GM19193 (cell line): ENCODE measurements around the gene SLC12A5.

Experiments
- POLR2A ChIP-seq: IDR thresholded peaks from 4 replicates; pipeline ENCODE4 v1.6.1; 2011; ENCODE audit not compliant: insufficient read depth, insufficient read length; ENCODE audit errors: extremely low read depth

Gene SLC12A5

GRCh38 chr20:46093531-46093930, 64.5 kb downstream of the SLC12A5 start:
- no peak for TF ChIP-seq POLR2A

GRCh38 chr20:46099491-46100287, 70.7 kb downstream of the SLC12A5 start:
- no peak for TF ChIP-seq POLR2A

- no peak for TF ChIP-seq POLR2A
These were observed 72.0 kb downstream of the SLC12A5 start for GRCh38 chr20:46100988-46101387.

GRCh38 chr20:46101957-46102356, 72.9 kb downstream of the SLC12A5 start:
- TF ChIP-seq POLR2A = no peak

- no peak for TF ChIP-seq POLR2A
These were observed 73.9 kb downstream of the SLC12A5 start for GRCh38 chr20:46102940-46103339.

GRCh38 chr20:46104262-46104661, 75.2 kb downstream of the SLC12A5 start:
- TF ChIP-seq POLR2A = no peak

- no peak for TF ChIP-seq POLR2A
These were observed 78.0 kb downstream of the SLC12A5 start for GRCh38 chr20:46107061-46107460.

GRCh38 chr20:46108435-46108841, 79.4 kb downstream of the SLC12A5 start:
- TF ChIP-seq POLR2A = peak; percentile 23

GRCh38 chr20:46108976-46109375, 80.0 kb downstream of the SLC12A5 start:
- TF ChIP-seq POLR2A = no peak
